HK-2 (cell line): ENCODE results near the gene FHIT.
"Not testable (repeated sequence)": the region's sequence is repeated elsewhere in the genome, so short reads cannot be mapped to it uniquely, and the experiment has no call there.

Experiments used
- DNase-seq: peaks from one replicate; pipeline ENCODE4 v3.0.0-alpha.2; 2018; ENCODE audit not compliant: unreplicated experiment

Gene FHIT

DNA sequence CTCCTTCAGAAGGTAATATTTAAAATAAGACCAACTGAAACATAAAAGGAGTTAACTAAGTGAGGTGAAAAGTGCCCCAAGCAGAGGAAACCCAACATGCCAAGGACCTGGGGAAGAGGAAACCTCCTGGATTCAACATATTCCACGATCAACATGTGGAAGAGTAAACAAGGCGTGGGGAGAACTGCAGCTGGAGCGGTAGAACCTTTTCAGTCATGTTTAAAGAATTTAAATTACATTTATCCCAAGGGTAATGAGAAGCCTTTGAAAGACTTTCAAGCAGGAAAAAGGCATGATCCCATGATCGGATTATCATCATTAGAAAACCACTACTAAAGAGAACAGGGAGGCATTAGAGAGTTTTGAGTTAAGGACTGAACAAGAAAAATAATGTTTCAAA, 330.7 kb downstream of the FHIT start:
- DNase-seq, result no peak

DNA sequence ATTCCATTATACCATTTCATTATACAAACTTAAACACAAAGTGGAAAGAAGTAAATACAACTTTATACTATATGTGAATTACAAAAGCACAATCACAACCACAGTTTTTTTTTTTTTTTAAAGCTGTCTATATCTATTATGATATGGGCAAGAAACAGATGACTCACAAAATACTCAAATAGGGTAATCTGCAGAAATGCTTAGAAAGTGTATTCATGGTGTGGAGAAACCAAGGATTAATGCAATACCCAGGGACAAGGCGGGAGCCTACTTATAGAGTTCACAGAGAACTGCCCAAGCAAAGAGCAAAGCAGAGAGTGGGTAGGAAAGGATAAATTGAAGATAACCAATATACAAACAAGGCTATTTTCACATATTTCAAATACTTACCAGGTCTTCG, 332.0 kb downstream of the FHIT start:
- DNase-seq, result no peak

DNA sequence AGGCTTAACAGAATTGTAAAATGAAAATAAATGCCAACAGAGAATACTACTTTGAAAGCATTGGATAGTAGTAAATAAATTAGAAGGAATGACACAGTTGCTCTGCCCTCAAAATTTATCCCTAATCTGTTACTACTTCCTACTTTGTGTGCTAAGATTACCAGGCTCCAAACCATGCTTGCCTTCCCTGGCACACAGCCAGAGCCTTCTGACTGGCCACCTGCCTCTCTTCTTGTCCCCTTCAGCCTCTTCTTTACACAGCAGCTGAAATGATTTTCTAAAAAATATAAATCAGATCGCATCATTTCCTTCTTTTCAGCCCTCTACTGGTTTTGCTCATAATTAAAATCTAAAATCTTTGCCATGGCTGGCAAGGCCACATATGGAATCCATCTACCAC, 334.1 kb downstream of the FHIT start:
- no peak for DNase-seq

DNA sequence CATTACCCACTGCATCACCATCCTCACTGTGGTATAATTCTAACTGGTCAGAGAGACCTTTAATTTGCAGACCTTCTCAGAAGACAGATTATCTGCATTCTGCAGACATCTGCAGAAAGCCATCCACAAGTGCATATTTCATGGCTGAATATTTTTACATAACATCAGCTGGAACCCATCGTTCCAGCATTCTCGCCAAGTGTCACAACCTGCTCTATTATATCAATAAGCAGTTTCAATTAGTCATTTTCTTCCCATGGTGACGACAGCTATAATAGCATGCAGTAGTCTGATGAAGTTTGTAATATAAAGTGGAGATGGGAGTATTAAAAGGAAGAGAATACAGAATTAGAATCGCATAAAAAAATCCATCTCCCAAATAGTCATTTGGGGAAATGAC, 334.7 kb downstream of the FHIT start:
- no peak for DNase-seq

DNA sequence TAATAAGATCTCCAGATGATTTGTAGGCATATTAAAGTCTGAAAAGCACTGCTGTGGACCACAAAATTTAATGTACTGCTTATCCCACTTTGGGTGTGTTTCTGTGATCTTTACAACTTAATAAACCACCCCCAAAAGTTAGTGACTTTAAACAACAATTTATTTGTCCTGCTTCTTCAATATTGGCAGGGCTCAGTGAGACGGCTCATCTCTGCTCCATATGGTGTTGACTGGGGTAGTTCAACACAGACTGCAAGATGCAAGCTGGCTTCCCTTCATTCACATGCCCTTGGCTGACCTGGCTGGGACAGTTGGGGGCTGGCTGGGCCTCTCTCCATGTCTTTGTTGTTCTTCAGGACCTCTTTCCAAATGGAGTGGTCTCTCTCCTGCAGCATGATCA, 337.8 kb downstream of the FHIT start:
- DNase-seq, result no peak

DNA sequence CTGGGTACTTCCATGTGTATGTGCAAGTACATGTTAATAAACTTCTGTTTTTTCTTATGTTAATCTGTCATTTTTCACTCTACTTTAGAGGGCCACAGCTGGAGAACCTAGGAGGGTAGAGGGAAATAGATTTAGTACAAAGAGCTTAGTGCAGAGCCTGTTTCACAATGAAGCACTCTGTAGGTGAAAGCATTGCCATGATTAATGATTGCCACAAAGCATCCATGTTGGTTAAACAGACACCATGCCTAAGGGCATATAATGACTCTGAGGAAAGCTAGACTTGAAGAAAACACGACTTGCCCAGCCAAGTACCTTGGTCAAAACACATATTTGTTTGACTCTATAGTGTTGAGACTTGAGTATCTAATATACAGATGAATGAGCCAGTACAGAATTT, 338.4 kb downstream of the FHIT start:
- no peak for DNase-seq

DNA sequence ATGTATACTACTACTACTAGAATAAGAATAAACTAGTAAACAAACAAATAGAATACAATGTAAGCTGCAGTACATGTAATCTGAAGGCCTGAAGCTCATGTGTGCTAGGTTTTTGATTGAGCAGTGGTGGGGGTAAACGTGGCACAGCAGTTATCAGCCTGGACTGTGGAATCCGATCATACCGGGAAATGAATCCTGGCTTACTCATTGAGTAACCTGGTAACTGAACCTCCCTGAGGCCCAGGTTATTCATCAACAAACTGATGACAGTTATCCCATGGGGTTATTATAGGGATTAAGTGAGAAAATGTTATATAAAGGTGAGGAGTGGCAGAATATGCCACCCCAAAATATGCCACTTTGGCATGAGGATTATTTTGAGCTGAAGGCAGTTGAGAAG, 339.1 kb downstream of the FHIT start:
- peak; percentile 12 for DNase-seq

DNA sequence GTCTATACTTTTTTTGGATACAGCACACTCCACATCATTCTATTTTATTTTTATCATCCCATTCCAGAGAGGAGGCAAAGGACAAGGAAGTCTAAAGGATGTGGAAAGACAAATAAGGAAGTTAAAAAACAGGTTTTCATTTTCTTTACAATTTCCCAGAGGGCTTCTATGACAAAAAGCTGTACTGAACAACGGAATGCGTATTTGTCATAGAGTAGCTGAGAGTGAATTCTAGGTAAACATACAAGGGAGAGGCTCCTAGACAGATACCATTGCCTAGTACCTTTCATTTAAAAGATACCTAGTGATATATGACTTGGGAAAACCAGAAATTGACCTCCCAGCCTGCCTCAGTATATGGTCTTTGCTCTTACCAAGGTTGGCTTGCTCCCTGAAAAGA, 341.7 kb downstream of the FHIT start:
- no peak for DNase-seq

DNA sequence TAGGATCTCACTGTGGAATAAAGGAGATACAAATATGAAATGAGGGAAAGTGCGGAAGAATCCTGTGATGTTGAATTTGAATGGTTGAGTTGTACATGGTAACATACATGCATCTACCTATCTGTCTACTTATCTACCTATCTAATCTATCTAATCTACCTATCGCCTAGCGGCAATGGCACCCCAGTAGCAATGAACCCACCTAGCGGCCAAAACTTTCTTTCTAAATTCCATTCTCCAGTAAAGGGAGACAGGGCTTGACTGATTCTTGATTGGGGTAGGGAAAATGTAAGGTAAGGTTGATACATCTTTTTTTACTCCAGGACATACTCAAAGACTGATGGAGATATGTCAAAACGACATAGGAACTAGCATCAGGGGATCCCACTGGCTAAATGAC, 345.0 kb downstream of the FHIT start:
- no peak for DNase-seq

DNA sequence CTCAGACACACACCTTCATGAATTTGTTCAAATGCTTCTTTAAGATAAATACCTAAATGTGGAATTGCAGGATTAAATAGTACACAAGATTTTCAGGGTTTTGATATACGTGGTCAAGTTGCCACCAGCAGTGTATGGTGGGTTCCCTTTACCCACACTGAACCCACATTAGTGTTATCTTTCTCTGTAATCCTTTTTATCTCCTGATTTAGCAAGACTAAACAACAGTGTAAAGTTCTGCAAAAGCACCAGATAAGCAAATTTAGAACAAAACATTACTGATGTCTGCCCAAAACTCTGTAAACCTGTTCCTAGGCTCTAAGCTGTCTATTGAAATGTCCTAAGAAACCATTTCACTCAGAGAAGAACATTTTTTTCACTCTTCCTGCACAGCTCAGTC, 352.9 kb downstream of the FHIT start:
- no peak for DNase-seq

DNA sequence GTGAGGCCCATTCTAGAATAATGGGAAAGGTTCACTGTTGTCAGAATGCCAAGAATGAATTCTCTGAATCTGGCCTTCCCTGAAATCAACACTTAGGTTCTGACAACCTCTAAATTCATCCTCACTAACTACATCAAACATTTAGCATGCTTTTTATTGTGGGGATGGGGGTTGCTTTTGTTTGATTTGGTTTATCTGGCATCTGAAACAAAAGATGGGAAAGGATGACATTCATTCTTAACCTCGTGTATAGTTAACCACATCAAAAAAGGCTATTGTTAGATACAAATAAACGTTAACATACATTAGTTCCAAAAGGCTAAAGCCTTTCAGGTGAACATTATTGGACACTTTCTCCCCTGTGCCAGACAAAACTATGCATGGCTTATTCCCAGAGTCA, 357.3 kb downstream of the FHIT start:
- DNase-seq, result no peak

DNA sequence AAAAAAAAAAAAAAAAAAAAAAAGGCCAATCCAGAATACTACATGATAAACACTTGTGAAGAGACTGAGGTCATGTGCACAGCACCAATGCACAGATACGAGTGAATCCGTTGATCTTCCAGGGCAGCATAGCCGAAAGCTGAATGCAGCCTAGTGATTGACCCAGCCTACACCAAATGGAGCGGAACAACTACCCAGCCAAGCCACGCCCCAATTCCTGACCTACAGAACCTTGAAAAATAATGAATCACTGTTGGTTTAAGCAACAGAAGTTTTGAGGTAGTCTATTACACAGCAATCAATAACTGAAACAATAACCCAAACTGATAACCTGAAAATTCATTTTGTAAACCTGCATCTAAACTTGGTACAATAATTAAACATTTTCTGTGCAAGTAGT, 361.0 kb downstream of the FHIT start:
- no peak for DNase-seq

DNA sequence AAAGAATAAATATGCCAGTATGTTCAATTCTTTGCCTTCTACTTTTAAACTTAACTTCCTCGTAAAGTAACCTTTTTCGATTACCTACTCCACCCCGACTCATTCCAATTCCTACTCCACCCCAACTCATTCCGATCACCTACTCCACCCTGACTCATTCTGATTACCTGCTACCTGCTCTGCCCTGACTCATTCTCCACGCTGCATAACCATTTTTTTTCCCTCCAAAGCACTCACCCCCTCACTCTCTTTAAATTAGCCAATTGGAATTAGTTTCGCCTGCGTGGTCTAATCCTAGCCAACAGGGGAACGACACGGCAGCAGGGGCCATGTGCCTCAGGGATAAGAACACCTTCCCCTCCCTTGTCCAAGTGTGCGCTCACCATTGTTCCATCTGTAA, 362.3 kb downstream of the FHIT start:
- DNase-seq, result not testable (repeated sequence)

DNA sequence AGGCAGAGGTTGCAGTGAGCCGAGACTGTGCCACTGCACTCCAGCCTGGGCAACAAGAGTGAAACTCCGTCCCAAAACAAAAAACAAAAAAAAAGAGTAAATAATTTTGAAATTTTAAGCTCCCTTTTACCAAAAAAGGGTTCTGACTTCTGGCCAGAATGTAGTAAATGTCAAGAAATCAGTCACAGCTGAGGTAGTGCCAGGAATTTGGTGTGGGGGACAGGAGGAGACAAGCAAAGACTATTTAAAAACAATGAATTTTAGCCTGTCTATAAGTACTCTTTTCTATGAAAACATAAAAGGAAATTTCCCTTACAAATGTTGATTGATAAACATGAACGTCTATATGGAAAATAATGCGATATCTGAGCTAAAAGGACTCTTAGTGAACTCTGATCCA, 363.7 kb downstream of the FHIT start:
- DNase-seq, result no peak

DNA sequence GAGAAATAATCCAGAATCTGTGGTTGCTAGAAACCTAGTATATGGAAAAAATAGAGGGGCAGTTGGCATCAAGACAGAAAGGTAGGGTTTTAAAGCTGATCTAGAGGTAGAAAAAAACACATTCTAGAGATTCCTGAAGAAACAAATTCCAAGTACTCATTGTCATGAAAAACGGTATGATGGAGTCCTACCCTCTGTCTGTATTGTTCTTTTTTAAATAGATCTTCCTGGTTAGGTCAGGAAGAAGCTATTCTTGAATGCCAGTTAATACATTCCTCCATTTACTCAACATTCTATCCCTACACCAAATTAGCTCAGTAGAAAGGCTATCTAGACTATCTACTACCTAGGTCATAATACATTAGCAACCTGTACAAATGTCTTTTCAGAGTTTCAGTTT, 364.7 kb downstream of the FHIT start:
- DNase-seq, result no peak

DNA sequence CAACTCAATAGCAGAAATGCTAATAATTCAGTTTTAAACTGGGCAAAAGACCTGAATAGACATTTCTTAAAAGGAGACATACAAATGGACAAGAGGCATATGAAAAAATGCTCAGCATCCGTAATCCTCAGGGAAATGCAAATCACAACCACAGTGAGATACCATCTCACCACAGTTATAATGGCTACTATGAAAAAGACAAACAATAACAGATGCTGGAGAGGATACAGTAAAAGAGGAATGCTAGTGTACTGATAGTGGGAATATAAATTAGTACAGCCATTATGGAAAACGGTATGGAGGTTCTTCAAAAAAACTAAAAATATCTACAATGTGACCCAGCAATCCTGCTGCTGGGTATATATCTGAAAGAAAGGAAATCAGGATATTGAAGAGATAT, 367.2 kb downstream of the FHIT start:
- DNase-seq, result no peak

DNA sequence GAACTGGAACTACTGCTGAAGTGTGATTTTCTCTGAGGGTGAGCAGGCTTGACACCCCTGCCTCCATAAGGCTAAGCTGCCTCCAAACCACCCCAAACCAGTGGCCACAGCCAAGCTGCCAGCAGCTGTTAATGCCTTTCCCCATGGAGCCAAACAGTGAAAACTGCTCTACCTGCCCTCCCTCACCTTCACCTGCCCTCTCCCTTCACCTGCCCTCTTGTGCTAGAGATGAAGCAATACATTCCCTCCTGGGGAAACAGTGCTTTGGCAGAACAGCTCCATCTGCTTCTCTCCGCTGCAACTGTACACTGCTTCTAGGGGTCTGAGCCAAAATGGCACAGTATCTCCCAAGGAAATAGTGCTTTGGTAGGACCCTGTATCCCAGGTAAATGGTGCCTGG, 374.1 kb downstream of the FHIT start:
- DNase-seq, result no peak

DNA sequence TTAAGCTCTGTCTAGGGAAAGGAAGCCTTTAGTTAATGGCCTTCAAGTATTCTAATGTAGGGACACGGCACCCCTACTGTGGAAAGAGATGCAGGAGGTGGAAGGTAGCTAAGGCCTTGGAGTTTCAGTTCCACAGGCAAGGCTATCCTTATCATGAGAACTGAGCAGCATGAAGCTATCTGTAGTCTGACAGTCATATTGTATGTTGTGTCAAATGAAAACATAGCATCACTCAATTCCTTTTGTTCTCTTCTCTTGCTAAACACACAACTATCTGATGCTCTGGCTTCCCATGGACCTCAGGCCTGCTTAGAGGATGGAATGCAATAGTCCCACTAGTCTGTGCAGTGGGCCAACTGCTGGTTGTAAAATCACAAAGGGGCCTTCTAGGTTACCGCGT, 380.9 kb downstream of the FHIT start:
- no peak for DNase-seq

DNA sequence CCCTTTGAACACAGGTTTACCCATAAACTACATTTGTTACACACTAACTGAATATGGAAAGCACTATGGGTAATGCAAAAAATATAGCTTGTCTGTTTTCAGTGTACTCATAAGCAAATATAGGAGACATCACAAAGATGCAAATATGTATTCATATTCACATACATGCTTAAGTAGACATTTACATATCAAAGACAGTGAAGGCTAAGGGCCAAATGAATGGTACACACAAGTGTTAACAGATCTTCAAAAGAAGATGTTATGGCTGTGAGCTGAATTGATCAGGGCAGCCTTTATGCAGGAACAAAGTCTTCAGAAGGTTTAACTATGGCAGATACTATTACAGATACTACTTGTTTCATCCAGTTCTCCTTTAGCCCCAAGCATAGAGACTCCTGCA, 384.1 kb downstream of the FHIT start:
- no peak for DNase-seq

DNA sequence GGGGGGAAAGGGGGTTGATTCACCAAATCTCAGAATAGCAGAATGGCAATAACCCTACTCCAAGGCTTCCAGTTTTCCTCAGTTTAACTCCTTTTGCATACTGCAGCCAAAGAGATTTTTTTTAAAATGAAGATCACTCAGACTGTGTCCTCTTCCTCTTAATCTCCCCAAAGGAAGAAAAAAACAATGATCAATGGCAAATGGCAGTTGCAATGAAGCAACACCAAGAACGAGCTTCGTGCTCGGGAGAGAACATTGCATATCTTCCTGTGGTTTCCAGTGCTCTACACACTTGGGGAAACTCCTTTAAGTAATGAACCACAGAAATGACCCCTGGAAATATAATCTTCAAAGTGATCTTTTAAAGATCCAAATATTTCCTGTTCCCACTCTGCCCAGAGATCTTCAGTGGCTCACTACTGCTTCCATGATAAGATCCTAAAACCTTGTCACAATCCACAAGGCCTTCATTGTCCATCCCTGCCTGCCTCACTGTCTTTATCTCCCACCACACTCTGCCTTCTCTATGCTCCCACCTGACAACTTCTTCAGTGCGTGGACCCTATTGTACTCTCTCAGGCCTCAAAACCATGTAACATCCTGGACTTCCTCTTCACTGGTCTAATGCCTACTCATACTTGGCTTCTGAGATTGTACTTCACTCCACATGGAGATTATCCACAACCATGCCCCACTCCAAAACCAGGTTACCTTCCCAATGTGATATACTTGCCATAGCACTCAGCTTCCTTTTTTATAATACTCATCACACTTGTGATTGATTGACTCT, 394.8 kb downstream of the FHIT start:
- DNase-seq, result no peak

DNA sequence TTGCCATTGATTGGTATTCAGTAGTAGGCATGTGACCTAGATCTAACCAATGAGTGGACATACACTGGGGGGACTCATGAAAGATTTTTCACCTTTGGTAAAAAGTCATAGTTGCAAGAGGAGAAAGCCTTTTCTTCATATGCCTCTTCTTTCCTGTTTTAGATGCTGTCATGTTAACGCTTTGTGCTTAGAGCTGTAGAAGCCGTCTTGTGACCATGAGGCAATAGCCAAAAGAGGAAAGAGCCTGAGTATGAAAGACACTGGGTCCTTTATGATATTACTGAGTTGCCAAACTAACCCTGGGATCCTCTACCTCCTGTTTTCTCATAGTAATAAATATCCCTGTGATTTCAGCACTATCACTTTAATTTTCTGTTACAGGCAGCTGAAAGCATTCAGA, 396.0 kb downstream of the FHIT start:
- no peak for DNase-seq

DNA sequence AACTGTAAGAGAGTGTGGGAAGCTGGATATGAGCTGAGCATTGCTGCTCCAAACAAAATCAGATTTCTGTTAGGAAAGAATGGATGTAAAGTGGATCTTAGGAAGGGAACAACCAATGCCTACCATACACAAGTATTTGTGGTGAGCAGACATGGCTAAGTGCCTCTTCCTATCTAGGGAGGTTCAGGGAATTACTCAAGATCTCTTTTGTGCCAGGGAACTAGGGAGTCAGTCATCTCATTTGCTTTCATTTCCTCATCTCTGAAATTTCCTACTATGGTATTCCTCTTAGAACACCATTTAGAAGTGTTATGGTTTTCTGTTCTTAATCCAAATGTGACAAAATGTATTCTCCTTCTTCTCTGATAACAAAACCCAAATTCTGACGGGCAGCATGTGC, 396.5 kb downstream of the FHIT start:
- DNase-seq, result no peak

DNA sequence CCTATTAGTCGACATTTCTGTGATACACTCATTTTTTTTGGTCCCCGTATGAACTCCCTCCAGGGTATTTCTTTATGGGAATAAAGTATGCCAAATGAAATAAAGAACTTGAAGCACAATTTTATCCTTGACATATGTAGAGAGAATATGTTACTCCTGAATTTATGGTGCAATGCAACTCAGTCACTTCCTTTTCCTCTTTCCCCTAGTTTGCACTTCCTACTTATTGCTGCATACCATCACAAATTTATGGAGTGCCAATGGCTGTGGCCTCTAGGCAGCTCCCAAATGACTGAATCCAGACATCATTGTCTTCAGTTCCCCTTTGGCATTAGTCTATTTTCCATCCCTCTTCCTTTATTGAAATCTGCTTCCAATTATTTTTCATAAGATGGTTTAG, 403.5 kb downstream of the FHIT start:
- no peak for DNase-seq

DNA sequence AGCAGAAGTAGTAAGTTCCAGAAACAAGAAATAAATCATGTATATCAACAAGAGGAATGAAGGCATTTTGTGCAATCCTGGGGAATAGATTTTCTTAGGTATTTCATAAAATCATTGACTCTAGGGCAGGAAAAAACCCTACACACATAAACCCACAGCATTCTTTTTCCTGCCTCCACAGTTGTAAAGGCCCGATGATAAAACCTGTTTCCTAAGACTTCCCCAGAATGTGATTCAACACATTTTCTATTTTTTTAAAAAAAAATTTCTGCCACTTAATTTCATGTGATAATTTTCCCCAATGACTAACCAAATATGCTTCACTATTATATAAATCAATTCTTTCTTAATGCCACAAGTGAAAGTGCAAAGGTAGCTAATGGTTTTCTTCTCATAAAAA, 407.0 kb downstream of the FHIT start:
- no peak for DNase-seq
